Stimulated activated CD8-positive, alpha-beta memory T cell treated with anti-CD3 and anti-CD28 coated beads, Interleukin-2, amount 100 ng/mL, for 1 hour (primary cell): ENCODE measurements around the gene GOLGA5.
"Not testable (repeated sequence)": the region's sequence is repeated elsewhere in the genome, so short reads cannot be mapped to it uniquely, and the experiment has no call there.

Experiments
- DNase-seq, 2 donors: peaks; one replicate each; pipeline ENCODE4 v3.0.0-alpha.2; 2020; ENCODE audit warnings: low read depth in 2 of 2

GOLGA5 gene

GRCh38 chr14:92780444-92781232 is 13.5 kb upstream of the GOLGA5 start:
- no peak for DNase-seq

GRCh38 chr14:92781350-92781749 is 12.8 kb upstream of the GOLGA5 start:
- no peak for DNase-seq

DNA sequence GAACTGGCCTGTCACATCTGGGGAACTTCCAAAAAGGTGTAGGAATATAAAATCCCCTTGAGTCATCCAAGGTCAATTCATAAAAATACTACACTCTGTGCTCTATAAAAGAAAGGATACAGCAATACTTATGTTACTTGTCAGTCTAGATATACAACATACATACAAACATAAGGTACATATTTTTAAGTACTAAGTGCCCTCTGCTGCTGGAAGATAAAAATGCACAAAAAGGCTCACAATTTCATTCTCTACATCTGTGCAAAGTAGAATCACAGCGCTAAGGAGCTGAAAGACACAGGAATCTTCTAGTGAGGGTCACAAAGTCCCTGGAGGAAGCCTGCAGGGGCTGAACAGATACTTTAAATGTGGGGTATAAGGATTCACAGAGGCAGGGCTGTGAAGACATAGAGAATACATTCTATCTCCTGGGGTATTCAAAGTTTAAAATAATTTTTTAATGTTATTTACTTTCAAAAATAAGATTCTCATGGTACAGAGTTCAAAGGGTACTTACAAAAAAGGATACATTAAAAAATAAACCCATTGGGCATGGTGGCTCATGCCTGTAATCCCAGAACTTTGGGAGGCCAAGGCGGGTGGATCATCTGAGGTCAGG is 10.2 kb upstream of the GOLGA5 start:
- no peak for DNase-seq

DNA sequence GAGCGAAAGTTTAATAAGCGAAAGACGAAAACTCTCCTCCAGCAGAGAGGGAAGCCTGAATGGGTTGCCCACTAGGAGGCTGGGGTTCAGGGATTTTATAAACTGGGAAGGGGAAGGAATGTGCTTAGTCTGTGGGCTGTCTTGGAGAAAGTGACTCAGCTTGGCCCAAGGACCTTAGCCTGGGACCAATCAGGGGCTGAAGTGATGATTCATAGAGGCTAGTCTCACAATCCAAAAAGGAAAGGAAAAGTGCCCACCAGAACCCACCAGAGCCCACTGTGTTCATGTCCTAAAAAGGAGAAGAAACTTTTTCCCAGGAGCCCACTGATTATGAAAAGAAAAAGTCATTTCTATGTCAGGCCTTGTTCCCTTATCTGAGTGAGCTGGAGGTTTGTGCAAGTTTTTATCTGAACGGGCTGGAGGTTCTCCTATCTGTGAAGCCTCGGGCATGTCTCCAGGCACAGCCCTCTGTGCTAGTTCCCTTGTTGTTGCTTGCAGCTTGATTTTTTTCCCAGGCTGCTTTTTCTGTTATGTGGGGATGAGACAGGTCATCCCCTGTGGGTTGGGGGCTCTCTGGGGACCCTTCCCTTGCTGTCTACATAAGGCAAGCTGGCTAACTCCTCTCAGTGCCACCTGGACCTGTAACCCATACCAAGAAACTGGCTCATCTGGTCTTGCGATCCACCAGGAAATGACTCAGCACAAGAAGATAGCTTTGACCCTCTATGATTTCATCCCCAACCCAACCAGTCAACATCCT is 8.3 kb upstream of the GOLGA5 start:
- DNase-seq: no peak

- no peak for DNase-seq
Measured at GRCh38 chr14:92786427-92786756, 7.7 kb upstream of the GOLGA5 start.

- DNase-seq: no peak
Measured at GRCh38 chr14:92787554-92787953, 6.6 kb upstream of the GOLGA5 start.

DNA sequence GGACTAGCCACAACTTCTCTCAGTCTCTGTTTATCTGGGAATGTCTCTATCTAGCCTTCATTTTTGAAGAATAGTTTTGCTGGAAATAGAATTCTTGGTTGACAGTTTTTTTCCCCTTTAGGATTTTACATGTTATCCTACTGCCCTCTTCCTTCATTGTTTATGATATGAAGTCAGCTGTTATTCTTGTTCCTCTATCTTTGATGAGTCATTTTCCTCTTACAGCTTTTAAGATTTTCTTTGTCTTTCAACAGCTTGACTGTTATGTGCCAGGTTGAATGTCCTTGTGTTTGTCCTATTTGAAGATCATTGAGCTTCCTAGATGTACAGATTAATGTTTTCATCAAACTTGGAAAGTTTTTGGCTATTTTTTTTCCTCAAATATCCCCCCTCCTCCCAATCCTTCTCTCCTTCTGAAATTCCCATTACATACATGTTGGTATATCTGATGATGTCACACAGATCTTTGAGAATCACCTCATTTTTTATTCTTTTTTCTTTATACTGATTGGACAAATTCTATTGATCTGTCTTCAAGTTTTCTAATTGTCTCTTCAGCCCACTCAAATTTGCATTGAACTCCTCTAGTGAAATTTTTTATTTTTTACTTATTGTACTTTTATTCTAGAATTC is 4.5 kb upstream of the GOLGA5 start:
- no peak for DNase-seq

GRCh38 chr14:92792885-92793284 is 1.2 kb upstream of the GOLGA5 start:
- no peak for DNase-seq

GRCh38 chr14:92794547-92794941 is 439 bp downstream of the GOLGA5 start:
- DNase-seq: no peak

GRCh38 chr14:92794961-92795360 is 856 bp downstream of the GOLGA5 start:
- DNase-seq: no peak

GRCh38 chr14:92797935-92798653 is 4.0 kb downstream of the GOLGA5 start:
- DNase-seq: no peak

DNA sequence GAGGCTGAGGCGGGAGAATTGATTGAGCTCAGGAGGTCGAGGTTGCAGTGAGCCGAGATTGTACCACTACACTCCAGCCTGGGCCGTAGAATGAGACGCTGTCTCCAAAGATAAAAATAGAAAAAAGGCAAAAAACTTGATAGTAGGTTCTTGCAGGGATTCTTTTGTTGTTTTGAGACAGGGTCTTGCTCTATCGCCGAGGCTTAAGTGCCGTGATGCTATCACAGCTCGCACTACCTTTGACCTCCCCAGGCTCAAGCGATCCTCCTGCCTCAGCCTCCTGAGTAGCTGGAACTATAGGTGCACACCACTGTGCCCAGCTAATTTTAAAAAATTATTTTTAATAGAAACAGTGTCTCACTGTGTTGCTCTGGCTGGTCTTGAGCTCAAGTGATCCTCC is 4.7 kb downstream of the GOLGA5 start:
- DNase-seq: no peak

DNA sequence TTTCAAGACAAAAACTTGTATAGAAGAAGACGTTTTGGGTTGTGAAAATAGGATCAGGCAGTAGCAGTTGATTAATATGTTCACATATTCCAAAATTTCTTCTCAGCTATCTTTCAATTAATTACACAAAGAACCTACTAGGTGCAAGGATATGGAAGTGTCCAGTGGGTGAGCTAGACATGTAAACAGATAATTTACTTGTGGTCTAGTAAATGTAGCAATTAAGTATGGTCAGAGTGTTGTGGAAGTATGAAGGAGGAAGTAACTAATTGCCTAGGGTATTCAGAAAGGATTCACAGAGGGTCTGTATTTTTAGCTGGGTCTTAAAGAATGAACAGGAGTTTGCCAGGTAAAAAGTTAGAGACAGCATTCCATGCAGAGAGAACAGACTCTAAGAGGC is 5.9 kb downstream of the GOLGA5 start:
- no peak for DNase-seq

DNA sequence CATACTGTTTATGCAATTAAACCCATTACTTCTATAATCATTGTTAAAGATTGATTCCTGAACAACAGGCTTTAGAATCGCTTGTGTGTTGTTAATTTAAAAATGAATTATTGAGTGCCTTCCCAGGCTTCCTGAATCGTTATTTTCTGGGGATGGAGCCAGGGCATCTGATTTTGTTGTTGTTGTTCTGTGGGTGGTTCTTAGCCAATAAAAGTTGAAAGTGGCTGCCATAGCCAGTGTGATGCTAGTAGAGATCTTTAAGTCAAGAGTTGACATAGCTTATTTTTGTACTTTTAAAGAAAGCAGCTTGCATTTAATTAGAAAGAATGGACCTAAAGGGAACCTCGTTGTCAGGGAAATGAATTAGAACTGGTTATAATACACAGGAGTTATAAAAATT is 6.4 kb downstream of the GOLGA5 start:
- no peak for DNase-seq

GRCh38 chr14:92801917-92802316 is 7.8 kb downstream of the GOLGA5 start:
- no peak for DNase-seq

- no peak for DNase-seq
Measured at GRCh38 chr14:92802678-92803077, 8.6 kb downstream of the GOLGA5 start.

GRCh38 chr14:92813201-92813600 is 19.1 kb downstream of the GOLGA5 start:
- no peak for DNase-seq

- no peak for DNase-seq
Measured at GRCh38 chr14:92819011-92819597, 25.0 kb downstream of the GOLGA5 start.

DNA sequence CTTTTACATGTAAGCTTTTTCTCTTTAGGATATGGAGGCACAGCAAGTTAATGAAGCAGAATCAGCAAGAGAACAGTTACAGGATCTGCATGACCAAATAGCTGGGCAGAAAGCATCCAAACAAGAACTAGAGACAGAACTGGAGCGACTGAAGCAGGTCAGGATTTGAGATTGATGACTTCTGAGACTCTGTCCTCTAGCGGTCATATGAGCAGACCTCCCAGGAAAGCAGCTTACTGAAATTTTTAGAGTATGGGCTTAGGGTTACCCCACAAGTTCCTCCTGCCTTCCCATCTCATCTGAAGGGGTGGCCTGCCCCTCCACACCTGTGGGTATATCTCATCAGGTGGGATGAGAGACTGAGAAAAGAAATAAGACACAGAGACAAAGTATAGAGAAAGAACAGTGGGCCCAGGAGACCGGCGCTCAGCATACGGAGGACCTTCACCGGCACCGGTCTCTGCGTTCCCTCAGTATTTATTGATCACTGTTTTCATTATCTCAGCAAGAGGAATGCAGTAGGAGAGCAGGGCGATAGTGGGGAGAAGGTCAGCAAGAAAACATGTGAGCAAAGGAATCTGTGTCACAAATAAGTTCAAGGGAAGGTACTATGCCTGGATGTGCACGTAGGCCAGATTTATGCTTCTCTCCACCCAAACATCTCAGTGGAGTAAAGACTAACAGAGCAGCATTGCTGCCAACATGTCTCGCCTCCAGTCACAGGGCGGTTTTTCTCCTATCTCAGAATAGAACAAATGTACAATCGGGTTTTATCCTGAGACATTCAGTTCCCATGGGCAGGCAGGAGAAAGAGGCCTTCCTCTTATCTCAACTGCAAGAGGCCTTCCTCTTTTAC is 25.8 kb downstream of the GOLGA5 start:
- not testable (repeated sequence) for DNase-seq

GRCh38 chr14:92820536-92820840 is 26.4 kb downstream of the GOLGA5 start:
- not testable (repeated sequence) for DNase-seq

GRCh38 chr14:92830902-92831301 is 36.8 kb downstream of the GOLGA5 start:
- DNase-seq: no peak
